Colon (tissue), 2 donors: ENCODE measurements around the gene QPCT.
"Not testable (repeated sequence)": the region's sequence is repeated elsewhere in the genome, so short reads cannot be mapped to it uniquely, and the experiment has no call there.

Experiments used
- FAIRE-seq: peaks from 2 replicates; lab custom pipeline; 2012; peaks lifted over from hg19 to GRCh38; lab: Jason Lieb, UNC
- donor health status: control.
- donor health status: control.

The QPCT gene

DNA sequence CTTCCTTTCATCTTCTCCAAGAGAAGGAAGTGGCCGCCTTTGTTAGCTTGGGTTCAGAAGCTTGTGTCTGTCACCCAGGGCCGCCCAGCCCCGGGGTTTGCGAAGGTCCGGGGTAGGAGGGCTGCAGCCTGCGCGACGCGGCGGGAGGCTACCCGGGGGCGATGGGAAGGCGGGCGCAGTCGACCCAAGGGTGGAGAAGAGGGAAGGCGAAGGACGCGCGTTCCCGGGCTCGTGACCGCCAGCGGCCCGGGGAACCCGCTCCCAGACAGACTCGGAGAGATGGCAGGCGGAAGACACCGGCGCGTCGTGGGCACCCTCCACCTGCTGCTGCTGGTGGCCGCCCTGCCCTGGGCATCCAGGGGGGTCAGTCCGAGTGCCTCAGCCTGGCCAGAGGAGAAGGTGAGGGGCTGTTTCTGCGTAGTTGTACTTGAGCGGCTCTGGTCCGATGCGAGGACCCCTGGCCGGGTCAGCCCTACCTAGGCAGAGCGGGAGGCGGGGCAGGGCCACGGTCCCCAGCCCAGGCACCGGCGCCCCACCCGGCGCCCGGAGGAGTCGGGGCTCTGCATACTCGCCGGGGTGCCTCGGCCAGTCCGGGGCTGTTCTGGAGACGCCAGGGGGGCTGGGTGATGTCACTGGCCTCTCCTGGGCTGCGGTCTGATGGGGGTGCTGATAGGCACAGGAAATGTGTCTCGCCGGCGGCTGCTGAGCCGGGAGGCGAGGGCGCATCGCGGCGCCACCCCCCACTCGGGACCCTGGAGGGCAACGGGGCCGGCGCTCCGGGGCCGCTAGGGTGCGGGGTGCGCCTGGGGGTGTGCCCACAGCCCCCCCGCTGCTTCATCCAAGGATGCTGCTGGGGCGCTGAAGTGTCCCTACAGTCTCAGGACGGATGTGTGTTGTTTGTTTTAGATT is at the start of gene QPCT:
TSS of gene QPCT (plus strand) at position 178 of the 909 bp plus-strand sequence. CDS start at position 280, 102 bp downstream.
- no peak for FAIRE-seq

DNA sequence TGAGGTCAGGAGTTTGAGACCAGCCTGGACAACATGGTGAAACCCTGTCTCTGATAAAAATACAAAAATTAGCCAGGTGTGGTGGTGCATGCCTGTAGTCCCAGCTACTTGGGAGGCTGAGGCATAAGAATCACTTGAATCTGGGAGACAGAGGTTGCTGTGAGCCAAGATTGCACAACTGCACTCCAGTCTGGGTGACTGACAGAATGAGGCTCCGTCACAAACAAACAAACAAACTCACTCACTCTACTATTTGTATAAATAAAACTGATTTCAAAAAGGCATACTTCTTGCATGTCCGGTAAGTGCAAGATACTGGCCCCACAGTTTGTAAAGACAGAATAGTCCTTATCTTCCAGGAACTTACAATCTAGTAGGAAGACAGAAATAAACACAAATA is 49.6 kb upstream of the QPCT start:
- not testable (repeated sequence) for FAIRE-seq

DNA sequence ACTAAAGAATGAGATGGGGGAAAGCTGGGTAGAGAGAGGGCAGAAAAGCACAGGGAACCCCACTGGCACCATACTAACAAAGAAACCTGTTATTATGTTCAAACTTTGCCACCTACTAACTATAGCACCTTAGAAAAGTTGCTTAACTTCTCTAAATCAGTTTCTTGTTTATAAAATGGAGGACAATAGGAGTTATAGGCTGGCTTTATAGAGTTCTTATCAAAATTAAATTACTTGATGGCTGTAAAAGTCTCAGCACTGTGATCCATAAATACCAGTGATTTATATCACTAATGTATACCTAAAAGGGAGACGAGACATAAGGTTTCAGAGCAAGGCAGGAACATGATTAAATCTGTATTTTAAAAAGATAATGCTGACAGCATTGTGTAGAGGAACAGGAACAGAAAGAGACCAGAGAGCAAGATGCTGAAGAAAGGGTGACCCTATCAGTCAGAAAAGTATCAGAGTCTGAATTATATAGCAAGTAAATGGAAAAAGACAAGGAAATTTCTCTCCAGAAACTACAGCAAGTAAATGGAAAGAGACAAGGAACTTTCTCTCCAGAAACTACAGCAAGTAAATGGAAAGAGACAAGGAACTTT is 48.9 kb upstream of the QPCT start:
- FAIRE-seq: no peak

DNA sequence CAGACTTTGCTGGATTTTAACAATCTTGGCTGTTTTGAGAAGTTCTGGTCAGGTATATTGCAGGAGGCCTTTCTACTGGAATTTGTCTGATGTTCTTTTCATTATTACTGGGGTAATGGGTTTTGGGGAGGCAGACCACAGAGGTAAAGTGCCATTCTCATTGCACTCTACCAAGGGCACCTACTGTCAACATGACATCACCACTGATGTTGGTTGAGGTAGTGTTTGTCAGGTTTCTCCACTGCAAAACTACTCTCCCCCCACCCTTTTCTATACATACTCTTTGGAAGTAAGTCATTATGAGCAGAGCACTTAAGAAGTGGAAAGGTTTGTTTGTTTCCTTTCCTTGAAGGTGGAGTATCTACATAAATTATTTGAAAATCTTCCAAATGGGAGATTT is 46.8 kb upstream of the QPCT start:
- FAIRE-seq: no peak

DNA sequence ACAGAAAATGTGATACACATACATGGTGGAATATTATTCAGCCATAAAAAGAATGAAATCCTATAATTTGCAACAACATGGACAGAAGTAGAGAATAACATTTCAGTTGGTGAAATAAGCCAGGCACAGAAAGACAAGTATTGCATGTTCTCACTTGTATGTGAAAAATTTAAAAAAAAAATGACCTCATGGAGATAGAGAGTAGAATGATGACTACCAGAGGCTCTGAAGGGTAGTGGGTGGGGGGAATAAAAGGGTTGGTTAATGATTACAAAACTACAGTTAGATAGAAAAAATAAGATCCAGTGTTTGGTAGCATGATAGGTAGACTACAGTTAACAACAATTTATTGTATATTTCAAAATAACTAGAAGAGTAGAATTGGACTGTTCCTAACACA is 44.3 kb upstream of the QPCT start:
- no peak for FAIRE-seq

DNA sequence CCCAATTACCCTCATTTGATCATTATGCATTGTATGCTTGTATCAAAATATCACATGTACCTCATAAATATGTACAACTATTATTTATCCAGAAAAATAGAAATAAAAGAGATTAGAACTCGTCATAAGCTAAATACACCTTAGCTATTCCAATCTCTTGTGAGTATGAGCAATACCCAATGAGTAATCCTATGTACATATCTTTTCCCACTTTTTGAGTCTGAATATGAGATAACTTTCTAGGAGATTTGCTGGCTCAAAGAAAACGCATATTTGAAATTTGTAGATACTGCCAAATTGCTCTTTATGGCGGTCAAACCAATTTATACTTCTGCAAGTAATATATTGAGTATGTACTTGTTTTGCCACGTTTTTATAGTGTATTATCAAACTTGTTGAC is 43.9 kb upstream of the QPCT start:
- FAIRE-seq: no peak

DNA sequence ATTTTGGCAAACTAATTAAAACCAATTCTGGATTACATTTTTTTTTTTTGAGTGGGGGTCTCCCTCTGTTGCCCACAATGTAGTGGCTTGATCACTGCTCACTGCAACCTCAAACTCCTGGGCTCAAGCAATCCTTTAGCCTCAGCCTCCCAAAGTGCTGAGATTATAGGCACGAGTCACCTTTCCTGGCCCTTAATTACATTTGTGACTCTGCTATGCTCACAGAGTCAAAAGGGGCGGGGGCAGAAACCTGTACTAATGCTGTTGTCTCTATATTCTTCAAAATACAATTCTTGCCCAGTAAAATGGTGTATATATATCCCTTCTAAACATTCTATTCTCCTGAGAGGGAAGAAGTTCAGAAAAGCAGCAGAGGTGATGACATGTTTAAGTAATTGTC is 43.0 kb upstream of the QPCT start:
- no peak for FAIRE-seq

DNA sequence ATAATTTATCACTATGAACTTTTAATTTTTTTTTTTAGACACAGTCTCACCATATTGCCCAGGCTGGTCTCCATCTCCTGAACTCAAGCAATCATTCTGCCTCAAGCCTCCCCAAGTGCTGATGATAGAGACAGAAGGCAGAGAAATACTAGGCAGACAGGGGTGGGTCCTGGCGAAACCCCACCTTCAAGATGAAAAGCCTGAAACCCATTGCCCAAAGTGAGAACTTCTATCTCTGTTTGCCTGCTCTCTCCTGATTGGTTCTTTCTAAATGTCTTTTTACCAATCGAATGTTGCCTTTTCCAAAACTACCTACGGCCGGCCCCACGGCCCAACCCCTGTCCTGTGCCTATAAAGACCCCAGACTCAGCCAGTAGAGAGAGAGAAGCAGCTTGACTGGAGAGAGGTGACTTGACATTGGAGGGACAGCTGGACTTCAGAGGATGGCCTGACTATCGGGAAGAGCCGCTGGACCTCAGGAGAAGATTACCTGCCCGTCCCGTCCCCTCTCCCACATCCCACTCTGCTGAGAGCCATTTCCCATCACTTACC is 41.7 kb upstream of the QPCT start:
- no peak for FAIRE-seq

DNA sequence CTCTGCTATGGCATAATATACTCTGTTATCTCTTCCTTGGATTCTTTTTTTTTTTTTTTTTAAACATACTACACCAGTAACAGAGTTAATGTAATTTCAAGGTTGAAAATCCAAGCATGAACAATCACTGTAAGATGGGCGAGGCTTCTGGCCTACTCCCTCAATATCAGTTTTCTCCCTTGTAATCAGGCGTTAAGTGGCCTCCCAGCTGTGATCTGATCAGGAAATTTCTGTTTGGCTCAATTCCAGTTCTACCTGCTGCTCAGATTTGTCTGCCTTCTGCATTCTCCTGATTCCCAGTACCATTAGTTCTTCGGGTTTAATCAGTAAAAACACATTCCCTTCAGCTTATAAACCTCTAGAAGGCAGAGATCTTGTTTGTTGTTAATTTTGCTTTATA is 38.4 kb upstream of the QPCT start:
- no peak for FAIRE-seq

DNA sequence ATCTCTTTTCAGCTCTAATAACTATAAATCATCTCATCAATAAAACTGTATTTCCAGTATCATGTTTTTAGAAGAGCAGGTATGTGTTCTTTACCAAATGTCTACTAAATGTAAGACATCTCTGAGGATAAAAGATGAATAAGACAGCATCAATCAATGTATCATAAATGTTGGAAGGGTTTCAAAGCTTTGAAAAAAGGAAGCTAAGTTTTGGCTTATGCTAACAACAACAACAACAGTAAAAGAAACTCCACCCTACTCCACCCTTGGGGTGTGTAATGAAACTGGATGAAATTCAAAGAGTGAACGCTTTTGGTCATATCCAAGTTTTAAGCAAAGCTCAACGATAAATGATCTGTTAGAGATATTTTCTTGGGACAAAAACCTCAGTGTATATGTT is 36.9 kb upstream of the QPCT start:
- FAIRE-seq: no peak

DNA sequence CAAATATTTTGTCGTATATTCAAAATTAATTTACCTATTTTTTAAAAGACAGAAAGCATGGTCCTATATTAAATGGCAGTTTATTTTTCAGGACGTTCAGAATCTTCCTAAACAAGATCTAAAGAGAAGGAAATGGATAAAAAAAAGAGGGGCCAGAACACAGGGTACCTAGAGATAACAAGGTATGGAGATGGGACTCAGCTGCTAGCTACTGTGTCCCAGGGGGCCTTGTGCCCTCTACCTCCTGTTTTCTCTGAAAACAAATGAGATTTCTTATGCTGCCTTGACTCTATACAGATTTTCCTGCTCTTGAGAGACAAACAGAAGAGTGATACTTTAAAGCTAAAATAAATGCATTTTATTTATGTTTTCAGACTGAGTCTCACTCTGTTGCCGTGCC is 29.1 kb upstream of the QPCT start:
- no peak for FAIRE-seq

DNA sequence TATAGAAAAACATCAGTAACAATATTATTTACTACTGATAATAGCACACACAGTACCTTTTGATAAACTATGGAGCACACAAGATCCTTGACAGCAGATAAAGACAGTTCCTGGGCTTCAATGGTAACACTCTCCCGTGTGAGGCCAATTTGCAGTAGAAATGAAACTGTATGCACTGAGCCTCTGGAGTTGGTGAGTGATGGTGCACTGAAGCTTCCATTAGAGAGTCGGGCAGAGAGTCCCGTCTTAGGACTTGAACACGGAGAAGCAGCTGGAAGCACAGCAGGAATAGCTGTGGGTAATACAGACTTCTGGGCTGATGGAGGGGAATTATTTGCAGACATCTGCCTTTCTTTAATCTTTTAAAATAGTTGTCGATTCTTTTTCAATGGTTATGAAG is 28.2 kb upstream of the QPCT start:
- no peak for FAIRE-seq

DNA sequence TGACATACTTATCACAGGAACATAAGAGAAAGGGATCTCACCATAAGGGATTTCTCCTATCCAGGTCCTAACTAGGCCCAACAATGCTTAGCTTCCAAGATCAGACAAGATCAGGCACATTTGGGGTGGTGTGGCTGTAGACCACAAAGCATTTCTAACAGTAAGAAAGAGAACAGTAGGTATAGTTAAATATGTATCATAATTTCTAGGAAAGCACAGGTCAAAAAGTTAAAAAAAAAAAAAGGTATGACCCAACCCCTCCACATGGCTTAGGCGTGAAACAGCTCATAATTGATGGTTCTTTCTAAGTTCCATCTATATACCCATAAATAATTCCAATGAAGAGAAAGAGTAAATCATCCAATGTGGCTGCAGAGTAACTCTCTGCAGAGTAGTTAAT is 26.7 kb upstream of the QPCT start:
- no peak for FAIRE-seq

DNA sequence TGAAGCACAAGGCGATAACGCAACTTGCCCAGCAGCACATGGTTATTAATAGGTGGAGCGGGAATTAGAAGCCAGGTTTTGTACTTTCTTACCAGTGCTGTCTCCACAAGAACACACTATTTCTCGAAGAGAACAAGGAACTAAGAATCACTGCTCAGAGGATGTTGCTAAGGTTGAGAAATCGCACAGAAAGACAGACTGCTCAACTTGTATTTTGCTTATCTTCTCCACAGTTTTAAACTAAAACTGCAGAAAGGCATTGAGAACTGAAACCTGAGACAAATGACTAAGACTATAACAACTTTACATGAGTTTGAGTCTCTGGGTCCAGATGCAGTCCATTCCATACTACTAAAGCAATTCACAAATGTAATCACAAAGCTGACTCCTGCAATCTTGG is 26.0 kb upstream of the QPCT start:
- no peak for FAIRE-seq

DNA sequence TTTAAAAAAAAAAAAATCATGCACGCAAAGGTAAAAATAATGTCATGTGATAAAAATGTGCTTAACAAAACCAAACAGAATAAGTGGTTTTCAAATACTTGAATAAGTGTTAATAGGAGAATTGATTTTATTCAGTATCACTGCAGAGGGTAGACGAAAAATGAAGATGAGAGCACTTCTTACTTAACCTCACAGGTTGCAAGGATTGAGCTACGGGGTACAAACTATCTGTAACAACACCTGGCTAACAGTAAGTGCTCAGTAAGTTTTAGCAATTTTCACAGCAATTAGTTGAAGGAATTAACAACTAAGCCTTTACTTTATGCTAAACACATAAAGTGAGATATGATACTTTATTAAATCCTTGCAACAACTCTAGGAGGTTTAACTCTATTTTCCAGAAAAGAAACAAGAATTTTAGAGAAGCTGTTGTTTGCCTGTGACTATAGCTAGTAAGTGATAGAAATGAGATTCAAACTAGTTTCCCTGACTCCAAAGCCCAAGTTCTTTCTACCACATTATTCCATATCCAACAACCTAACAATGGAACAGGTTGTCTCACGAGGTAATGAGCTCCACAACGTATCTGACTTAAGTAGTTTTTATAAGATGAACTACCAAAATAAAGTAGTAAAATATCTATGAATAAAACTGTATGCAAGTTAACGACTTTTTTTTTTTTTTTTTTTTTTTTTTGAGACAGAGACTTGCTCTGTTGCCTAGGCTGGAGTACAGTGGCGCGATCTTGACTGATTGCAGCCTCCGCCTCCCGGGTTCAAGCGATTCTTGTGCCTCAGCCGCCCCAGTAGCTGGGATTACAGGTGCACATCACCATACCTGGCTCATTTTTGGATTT is 24.4 kb upstream of the QPCT start:
- no peak for FAIRE-seq

DNA sequence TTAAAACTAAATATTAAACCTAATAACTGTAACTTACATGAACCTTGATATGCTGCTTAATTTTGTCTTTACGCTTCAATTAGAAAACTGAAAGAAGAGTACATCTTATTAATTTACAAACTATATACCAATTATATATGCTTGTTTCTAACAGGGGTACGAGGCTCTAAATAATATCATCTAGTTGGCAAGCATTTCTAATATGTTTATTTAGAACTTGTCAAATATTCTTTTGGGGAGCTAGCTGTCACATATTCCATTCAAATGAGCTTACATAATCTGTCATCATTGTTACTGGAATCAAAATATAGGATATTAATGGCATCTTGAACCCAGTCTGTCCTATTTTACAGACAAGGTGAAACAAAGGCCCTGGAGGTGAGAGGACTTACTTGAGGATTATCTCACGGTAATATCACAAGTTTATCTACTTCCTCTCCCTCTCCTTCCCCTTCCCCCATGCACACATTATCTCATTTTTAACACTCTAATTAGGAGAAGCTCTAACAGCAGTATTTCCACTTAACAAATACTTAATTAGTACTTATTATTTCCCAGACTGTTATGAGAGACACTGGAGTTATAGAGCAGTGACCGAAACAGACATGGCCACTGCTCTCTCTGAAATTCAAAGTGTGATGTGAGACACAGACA is 23.3 kb upstream of the QPCT start:
- no peak for FAIRE-seq

DNA sequence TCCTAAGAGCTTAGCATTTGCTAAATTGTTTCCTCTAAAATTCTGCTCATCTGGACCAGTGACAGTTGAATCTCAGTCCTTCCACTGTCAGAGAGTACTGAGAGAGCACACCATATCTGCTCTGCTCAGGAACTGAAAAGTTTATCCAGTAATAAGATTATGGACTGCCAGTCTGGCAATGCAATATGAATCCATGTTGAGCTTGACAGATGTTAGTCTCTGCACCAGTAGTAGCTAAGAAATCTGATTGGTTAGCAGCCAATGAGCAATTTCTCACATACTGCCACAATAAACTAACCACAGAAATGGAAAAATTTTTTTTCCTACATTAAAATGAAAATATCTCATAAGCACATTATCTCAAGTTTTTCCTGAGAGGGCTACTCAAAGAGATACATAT is 22.1 kb upstream of the QPCT start:
- FAIRE-seq: no peak

DNA sequence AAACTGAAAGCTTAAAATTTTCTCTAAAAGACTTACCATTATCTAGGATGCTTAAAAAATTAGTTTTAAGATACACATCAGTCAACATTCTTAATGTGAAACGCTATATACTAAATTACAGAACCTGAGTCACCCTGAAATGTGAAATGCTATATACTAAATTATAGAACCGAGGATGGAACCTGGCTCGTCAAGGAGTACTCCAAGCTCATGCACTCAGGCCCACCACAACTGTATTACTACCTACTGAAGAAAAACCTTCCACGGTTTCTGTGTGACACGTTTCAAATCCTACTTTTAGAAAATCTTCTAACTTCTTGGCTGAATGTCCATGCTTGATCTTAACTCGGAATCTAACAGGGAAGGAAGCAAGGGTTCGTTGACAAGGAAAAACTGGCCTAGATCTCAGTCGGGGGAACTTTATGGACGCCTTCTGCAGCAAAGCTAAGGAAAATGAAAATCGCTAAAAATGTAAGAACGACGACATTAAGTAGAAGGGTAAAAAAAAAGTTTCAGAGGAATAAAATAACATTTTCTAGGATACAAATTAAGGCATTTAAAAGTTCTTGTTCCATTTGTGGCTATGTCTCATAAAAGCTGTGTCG is 21.2 kb upstream of the QPCT start:
- FAIRE-seq: no peak

DNA sequence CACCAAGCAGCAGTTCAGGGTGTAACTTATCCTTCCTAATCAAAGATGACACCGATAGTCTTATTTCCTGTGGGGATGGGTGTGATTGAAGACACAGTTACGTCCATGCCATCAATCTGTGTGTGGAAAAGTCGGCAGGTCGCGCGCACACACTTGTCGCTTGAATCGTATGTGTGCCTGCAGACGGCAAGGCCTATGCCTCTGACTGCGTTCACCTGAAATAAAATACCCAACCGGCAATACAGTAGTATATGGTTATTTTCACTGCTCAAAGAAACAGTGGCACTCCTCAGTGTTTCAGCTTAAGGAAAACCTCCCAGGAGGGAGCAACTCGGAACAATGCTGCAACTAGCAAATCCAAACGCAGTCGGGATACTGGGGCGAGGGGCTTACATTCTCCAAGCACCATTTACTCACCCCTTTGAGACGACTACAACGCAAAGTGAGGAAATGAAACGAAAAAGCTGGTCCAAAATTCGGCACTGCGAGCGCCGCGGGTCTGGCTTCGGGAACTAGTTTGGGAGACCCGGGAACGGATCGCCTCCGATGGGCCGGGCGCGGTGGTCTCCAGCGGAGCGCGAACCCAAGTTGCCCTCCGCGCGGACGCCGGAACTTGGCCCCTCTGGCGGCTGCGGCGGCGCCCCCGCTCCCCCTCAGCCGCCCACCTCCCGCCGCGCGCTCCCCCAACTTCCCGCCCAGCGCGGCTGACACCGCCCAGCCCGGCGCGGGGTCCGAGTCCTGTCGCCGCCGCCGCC is 20.5 kb upstream of the QPCT start:
- no peak for FAIRE-seq

DNA sequence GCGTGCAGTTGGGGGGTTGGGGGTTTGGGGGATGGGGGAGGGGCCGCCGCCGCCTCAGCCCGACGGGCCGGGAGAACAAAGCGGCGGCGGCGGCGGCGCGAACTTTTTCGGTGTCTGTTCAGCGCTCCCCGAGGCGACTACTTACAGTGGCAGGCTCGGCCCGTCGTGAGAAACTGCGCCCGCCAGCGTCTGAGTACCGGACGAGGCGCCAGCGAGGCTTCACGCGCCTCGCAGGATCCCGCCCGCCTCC is 20.0 kb upstream of the QPCT start:
- no peak for FAIRE-seq
